ENCODE data around the gene UBE2S.

GRCh38 chr19:55437410-55437809 lies 29.8 kb upstream of the UBE2S start:
- TF ChIP-seq CTCF (conservative IDR thresholded peaks at IDR 0.05; ENCODE audit: low read depth, low read length) (no peak), EZH2 (IDR thresholded peaks at IDR 0.05; ENCODE audit: borderline replicate concordance, low read depth, low read length, poor library complexity, severe bottlenecking) (no peak)

Data from A673 (cell line).